ENCODE results near the gene ADGRG7. TPM values are rescaled to one million over a fixed set of nuclear protein-coding genes. Genes with fewer than 3 reads are reported as not detected.

The ADGRG7 gene
- total and polyA plus RNA-seq, 2 of the 13 experiments (the other 11 are each of a cell fraction or from before 2014, with no cell fraction given): not detected

DNA sequence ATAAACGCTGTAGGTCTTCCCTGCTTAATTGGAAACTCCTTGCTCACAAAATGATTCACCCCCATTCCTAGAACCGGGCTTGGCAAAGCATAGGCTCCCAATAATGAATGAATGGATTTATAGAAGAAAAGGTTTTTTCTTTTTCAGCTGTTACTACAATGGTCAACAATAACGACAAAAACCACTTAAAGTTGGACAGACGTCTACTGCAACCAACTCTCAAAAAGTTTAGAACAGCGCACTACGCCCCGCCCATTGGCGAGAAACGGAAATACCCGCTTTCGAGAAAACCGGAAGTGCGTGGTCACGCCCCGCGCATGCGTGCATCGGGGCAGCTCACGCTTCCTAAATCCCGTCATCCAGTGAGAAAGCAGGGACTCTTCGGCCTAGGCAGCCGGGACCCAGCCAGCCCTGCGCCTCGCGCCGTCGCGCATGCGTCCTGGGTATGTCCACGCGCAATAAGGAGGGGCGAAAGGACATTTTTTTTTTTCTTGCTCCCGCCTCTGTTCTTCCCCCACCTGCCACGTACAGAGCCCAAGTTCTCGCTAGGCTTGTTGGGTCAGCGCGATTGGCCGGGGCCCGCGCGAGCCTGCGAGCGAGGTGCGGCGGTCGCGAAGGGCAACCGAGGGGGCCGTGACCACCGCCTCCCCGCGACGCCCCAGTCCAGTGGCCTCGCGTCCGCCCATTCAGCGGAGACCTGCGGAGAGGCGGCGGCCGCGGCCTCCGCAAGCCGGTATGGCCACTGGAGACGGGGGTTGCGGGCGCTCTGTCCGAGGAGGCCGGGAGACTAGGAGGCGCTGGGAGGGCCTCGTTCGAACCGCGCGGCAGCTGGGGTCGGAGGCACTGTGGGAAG, 99.8 kb downstream of the ADGRG7 start, which contains the start of gene TFG (continued):
- TF ChIP-seq MAFK (conservative IDR thresholded peaks at IDR 0.05 in 1 of 2, IDR thresholded peaks at IDR 0.05 in 1 of 2; ENCODE audit: low read length in 2 of 2) (0 out of 4 replicates have a peak, but pooled peaks of 1 of the 2 experiments have one; percentile 10), IRF2 (CRISPR knock-in tag; IDR thresholded peaks at IDR 0.05) (no peak; the same call in 1 of the 2 replicates), MED13 (CRISPR knock-in tag; IDR thresholded peaks at IDR 0.05) (no peak), PLRG1 (conservative IDR thresholded peaks at IDR 0.05) (no peak), AKAP8 (CRISPR knock-in tag; IDR thresholded peaks at IDR 0.05) (0 out of 2 replicates have a peak, but pooled peaks have one; percentile 47), ZKSCAN8 (CRISPR knock-in tag; IDR thresholded peaks at IDR 0.05; ENCODE audit: borderline replicate concordance) (peak; percentile 57; the same call in 1 of the 2 replicates), ELF1 (CRISPR knock-in tag; IDR thresholded peaks at IDR 0.05) (peak; percentile 96), ZNF431 (CRISPR knock-in tag; IDR thresholded peaks at IDR 0.05; ENCODE audit: borderline replicate concordance, low read depth) (0 out of 2 replicates have a peak, but pooled peaks have one; percentile 71), JUNB (CRISPR knock-in tag; IDR thresholded peaks at IDR 0.05; ENCODE audit: borderline replicate concordance) (no peak), TP53 (CRISPR knock-in tag; conservative IDR thresholded peaks at IDR 0.05) (no peak), PHF20 (CRISPR knock-in tag; IDR thresholded peaks at IDR 0.05) (peak; percentile 82), SETDB1 (CRISPR knock-in tag; IDR thresholded peaks at IDR 0.05; ENCODE audit: borderline replicate concordance) (peak; percentile 65; the same call in 1 of the 2 replicates), DMAP1 (CRISPR knock-in tag; IDR thresholded peaks at IDR 0.05) (peak; percentile 93), HDAC2 (CRISPR knock-in tag; IDR thresholded peaks at IDR 0.05) (0 out of 2 replicates have a peak, but pooled peaks have one; percentile 12), ZSCAN31 (CRISPR knock-in tag; IDR thresholded peaks at IDR 0.05; ENCODE audit: low read depth) (no peak), KLF15 (CRISPR knock-in tag; IDR thresholded peaks at IDR 0.05; ENCODE audit: borderline replicate concordance) (no peak), FOXC1 (CRISPR knock-in tag; IDR thresholded peaks at IDR 0.05; ENCODE audit: borderline replicate concordance) (peak; percentile 80; the same call in 1 of the 2 replicates), POLR2AphosphoS2 (IDR thresholded peaks at IDR 0.05; ENCODE audit: low read depth, low read length) (no peak), ZNF333 (CRISPR knock-in tag; IDR thresholded peaks at IDR 0.05; ENCODE audit: borderline replicate concordance) (0 out of 2 replicates have a peak, but pooled peaks have one; percentile 44), U2AF1 (optimal IDR thresholded peaks at IDR 0.05; ENCODE audit: low read depth, low read length) (no peak), PPARG (CRISPR knock-in tag; conservative IDR thresholded peaks at IDR 0.05) (peak; percentile 50; the same call in 1 of the 2 replicates), HNRNPH1 (optimal IDR thresholded peaks at IDR 0.05; ENCODE audit: low read depth, low read length) (no peak)
- TF ChIP-seq, protein P1, sequence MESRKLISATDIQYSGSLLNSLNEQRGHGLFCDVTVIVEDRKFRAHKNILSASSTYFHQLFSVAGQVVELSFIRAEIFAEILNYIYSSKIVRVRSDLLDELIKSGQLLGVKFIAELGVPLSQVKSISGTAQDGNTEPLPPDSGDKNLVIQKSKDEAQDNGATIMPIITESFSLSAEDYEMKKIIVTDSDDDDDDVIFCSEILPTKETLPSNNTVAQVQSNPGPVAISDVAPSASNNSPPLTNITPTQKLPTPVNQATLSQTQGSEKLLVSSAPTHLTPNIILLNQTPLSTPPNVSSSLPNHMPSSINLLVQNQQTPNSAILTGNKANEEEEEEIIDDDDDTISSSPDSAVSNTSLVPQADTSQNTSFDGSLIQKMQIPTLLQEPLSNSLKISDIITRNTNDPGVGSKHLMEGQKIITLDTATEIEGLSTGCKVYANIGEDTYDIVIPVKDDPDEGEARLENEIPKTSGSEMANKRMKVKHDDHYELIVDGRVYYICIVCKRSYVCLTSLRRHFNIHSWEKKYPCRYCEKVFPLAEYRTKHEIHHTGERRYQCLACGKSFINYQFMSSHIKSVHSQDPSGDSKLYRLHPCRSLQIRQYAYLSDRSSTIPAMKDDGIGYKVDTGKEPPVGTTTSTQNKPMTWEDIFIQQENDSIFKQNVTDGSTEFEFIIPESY (CRISPR knock-in tag; IDR thresholded peaks at IDR 0.05): no peak
- TF ChIP-seq, protein P2, sequence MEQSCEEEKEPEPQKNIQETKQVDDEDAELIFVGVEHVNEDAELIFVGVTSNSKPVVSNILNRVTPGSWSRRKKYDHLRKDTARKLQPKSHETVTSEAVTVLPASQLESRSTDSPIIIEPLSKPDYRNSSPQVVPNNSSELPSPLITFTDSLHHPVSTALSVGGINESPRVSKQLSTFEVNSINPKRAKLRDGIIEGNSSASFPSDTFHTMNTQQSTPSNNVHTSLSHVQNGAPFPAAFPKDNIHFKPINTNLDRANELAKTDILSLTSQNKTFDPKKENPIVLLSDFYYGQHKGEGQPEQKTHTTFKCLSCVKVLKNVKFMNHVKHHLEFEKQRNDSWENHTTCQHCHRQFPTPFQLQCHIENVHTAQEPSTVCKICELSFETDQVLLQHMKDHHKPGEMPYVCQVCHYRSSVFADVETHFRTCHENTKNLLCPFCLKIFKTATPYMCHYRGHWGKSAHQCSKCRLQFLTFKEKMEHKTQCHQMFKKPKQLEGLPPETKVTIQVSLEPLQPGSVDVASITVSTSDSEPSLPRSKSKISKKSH (CRISPR knock-in tag; IDR thresholded peaks at IDR 0.05; ENCODE audit: borderline replicate concordance): no peak
- TF ChIP-seq, protein P3, sequence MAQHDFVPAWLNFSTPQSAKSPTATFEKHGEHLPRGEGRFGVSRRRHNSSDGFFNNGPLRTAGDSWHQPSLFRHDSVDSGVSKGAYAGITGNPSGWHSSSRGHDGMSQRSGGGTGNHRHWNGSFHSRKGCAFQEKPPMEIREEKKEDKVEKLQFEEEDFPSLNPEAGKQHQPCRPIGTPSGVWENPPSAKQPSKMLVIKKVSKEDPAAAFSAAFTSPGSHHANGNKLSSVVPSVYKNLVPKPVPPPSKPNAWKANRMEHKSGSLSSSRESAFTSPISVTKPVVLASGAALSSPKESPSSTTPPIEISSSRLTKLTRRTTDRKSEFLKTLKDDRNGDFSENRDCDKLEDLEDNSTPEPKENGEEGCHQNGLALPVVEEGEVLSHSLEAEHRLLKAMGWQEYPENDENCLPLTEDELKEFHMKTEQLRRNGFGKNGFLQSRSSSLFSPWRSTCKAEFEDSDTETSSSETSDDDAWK (CRISPR knock-in tag; IDR thresholded peaks at IDR 0.05): no peak
